ENCODE data around the gene TCOF1. TPM values are rescaled to one million over a fixed set of nuclear protein-coding genes. Genes with fewer than 3 reads are reported as not detected.

Gene TCOF1
- total RNA-seq, 4 donors from 2014 or later = 27.4 to 46.0 (median 36.3) TPM

GRCh38 chr5:150441813-150442698 lies 84.6 kb downstream of the TCOF1 start:
- DNase-seq (ENCODE audit: extremely low spot score) = no peak
- peaks cover 38 to 52% (median 45%) of the 10 kb centered on the region in 4 donors for H3K36me3 ChIP-seq
- intact Hi-C loops (cut with DNase I) = loop anchor here (10.0 kb wide), 1 partner anchor 307 kb away; no protein-coding TSS in a partner anchor
- peaks cover 9 to 46% (median 27%) of the 10 kb centered on the region in 4 donors for H3K4me1 ChIP-seq
- H3K4me3 ChIP-seq = no peak overlapping the region
- peak overlapping the region in 2 of 4 donors; percentile 3 to 45 for H3K27ac ChIP-seq (replicated peaks in 1 of 4)
- H3K9me3 ChIP-seq = no peaks in the 10 kb centered on the region
- 63% methylated on average over 18 of the region's 18 CpGs for WGBS
- H3K27me3 ChIP-seq = no peaks in the 10 kb centered on the region
- TF ChIP-seq POLR2A (IDR thresholded peaks at IDR 0.05; ENCODE audit: low read depth) (no peak), POLR2AphosphoS5 (IDR thresholded peaks at IDR 0.05) (peak; percentile 6 to 10)

GRCh38 chr5:150442699-150443080 lies 85.2 kb downstream of the TCOF1 start:
- WGBS = 81% methylated on average over 6 of the region's 6 CpGs
- H3K36me3 ChIP-seq = peaks cover 44 to 58% (median 51%) of the 10 kb centered on the region in 4 donors
- intact Hi-C loops (cut with DNase I) = loop anchor here (10.0 kb wide), 1 partner anchor 308 kb away; no protein-coding TSS in a partner anchor
- H3K27ac ChIP-seq (replicated peaks in 1 of 4) = peak overlapping the region in 1 of 4 donors; percentile 45
- H3K9me3 ChIP-seq = no peaks in the 10 kb centered on the region
- H3K4me3 ChIP-seq = no peak overlapping the region
- no peak for DNase-seq (ENCODE audit: extremely low spot score)
- H3K27me3 ChIP-seq = no peaks in the 10 kb centered on the region
- peaks cover 10 to 52% (median 31%) of the 10 kb centered on the region in 4 donors for H3K4me1 ChIP-seq
- TF ChIP-seq POLR2AphosphoS5 (IDR thresholded peaks at IDR 0.05) (no peak), EP300 (IDR thresholded peaks at IDR 0.05) (no peak), POLR2A (IDR thresholded peaks at IDR 0.05; ENCODE audit: low read depth) (no peak)
- TF ChIP-seq, protein P1, sequence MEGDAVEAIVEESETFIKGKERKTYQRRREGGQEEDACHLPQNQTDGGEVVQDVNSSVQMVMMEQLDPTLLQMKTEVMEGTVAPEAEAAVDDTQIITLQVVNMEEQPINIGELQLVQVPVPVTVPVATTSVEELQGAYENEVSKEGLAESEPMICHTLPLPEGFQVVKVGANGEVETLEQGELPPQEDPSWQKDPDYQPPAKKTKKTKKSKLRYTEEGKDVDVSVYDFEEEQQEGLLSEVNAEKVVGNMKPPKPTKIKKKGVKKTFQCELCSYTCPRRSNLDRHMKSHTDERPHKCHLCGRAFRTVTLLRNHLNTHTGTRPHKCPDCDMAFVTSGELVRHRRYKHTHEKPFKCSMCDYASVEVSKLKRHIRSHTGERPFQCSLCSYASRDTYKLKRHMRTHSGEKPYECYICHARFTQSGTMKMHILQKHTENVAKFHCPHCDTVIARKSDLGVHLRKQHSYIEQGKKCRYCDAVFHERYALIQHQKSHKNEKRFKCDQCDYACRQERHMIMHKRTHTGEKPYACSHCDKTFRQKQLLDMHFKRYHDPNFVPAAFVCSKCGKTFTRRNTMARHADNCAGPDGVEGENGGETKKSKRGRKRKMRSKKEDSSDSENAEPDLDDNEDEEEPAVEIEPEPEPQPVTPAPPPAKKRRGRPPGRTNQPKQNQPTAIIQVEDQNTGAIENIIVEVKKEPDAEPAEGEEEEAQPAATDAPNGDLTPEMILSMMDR (IDR thresholded peaks at IDR 0.05) = no peak

DNA sequence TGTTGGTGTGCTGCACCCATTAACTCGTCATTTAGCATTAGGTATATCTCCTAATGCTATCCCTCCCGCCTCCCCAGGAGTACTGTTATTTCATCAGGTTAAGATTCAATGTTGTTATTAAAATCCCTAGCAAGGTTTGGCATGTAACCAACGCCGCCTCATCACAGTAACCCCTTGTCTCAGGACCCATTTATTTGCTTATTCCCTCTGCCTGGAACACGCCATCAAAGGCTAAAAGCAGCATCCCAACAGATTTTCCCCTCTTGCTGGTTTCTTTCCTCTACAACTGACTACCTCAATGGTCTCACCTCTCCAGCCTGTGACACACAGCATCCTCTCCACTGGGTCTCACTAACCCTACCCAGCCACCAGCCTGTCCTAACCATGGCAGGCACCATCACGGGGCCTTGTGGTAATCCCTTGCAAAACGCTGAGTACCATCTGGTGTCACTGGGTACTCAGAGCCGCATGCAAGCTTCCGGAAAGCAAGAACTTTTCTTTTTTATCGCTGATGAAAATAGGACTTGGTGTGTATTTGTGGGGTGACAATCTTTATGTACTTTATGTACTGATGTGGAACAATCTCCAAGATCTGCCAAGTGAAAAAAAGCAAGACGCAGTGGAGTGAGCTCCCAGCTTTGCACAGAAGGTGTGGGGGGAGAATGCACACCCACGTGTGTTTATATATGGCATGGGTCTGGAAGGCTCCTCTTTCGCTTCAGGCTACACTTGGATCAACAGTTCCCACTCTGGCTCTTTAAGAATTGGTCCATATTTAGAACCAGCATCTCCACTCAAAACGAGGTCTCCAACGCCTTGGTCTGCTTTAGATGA lies 86.0 kb downstream of the TCOF1 start:
- intact Hi-C loops (cut with DNase I) = loop anchor here (10.0 kb wide), 1 partner anchor 309 kb away; no protein-coding TSS in a partner anchor

DNA sequence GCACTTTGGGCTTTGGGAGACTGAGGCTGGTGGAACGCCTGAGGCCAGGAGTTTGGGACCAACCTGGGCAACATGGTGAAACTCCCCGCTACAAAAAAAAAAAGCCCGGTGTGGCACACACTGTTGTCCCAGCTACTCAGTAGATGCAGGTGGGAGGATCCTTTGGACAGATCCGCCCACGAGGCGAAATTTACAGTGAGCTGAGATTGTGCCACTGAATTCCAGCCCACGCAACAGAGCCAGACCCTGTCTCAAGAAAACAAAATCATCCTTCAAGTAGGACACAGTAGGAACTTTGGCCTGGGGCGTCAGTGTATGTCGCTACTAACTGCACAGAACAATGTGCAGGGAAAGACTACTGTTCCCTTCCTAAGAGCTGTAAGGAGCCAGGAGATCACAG lies 87.3 kb downstream of the TCOF1 start:
- DNase-seq (ENCODE audit: extremely low spot score) = no peak
- 80% methylated on average over 9 of the region's 9 CpGs for WGBS
- H3K4me1 ChIP-seq = peaks cover 23 to 66% (median 42%) of the 10 kb centered on the region in 4 donors
- H3K27me3 ChIP-seq = no peaks in the 10 kb centered on the region
- intact Hi-C loops (cut with DNase I) = loop anchor here (10.0 kb wide), 1 partner anchor 310 kb away; no protein-coding TSS in a partner anchor
- TF ChIP-seq POLR2A (IDR thresholded peaks at IDR 0.05; ENCODE audit: low read depth) = no peak
- TF ChIP-seq, protein P1 (IDR thresholded peaks at IDR 0.05) = no peak
- no peak for TF ChIP-seq POLR2AphosphoS5 (IDR thresholded peaks at IDR 0.05)
- no peak for TF ChIP-seq EP300 (IDR thresholded peaks at IDR 0.05)
- H3K27ac ChIP-seq (replicated peaks in 1 of 4) = no peak overlapping the region
- no peak overlapping the region for H3K4me3 ChIP-seq
- peaks cover 44 to 60% (median 53%) of the 10 kb centered on the region in 4 donors for H3K36me3 ChIP-seq
- H3K9me3 ChIP-seq = no peaks in the 10 kb centered on the region

More for the DNA sequence above, 86.0 kb downstream of the TCOF1 start:
- H3K9me3 ChIP-seq = no peaks in the 10 kb centered on the region
- WGBS = 59% methylated on average over 15 of the region's 15 CpGs
- no peak for DNase-seq (ENCODE audit: extremely low spot score)
- peaks cover 44 to 60% (median 53%) of the 10 kb centered on the region in 4 donors for H3K36me3 ChIP-seq
- peaks cover 18 to 60% (median 38%) of the 10 kb centered on the region in 4 donors for H3K4me1 ChIP-seq
- H3K4me3 ChIP-seq = no peak overlapping the region
- peak overlapping the region in 1 of 4 donors; percentile 14 for H3K27ac ChIP-seq (replicated peaks in 1 of 4)
- TF ChIP-seq POLR2A (IDR thresholded peaks at IDR 0.05; ENCODE audit: low read depth) = no peak
- no peak for TF ChIP-seq EP300 (IDR thresholded peaks at IDR 0.05)
- TF ChIP-seq POLR2AphosphoS5 (IDR thresholded peaks at IDR 0.05) = no peak
- TF ChIP-seq, protein P1 (IDR thresholded peaks at IDR 0.05) = no peak
- H3K27me3 ChIP-seq = no peaks in the 10 kb centered on the region

Measured in esophagus muscularis mucosa (tissue), 4 donors.